ENCODE results near the gene NEU3. TPM values are rescaled to one million over a fixed set of nuclear protein-coding genes. Genes with fewer than 3 reads are reported as not detected.
A peak's percentile ranks its signal among the peaks of the same experiment; 100 is the strongest.

NEU3 gene
- total and polyA plus RNA-seq, 2 of the 4 experiments (the other 2 are of a cell fraction): 5.5 to 10.6 TPM

- Histone ChIP-seq H3K14ac (replicated peaks; ENCODE audit: low read depth, low read length) (no peak overlapping the region), H2BK20ac (ENCODE audit: low read depth, low read length) (peak overlapping the region; percentile 43; the same call in 1 of the 2 replicates), H3K4me3 (ENCODE audit: insufficient read depth, low read depth, low read length) (no peak overlapping the region), H3K27ac (ENCODE audit: insufficient read depth, low read length) (no peak overlapping the region), H3K23ac (ENCODE audit: low read depth, low read length) (no peak overlapping the region; the same call in 1 of the 2 replicates), H3K9me3 (ENCODE audit: control insufficient read depth, insufficient read depth, low read length) (no peaks in the 10 kb centered on the region), H3K4me2 (ENCODE audit: low read depth, low read length) (no peak overlapping the region), H3K36me3 (ENCODE audit: control insufficient read depth, insufficient read depth, low read length) (peaks cover 4% of the 10 kb centered on the region), H4K20me1 (ENCODE audit: insufficient read depth, low read length) (no peaks in the 10 kb centered on the region; the same call in 1 of the 2 replicates), H2BK15ac (ENCODE audit: low read depth, low read length) (peak overlapping the region; percentile 52; the same call in 1 of the 3 replicates), H3K18ac (ENCODE audit: low read depth, low read length) (no peak overlapping the region), H4K8ac (ENCODE audit: low read depth in 2 of 2, low read length in 2 of 2) (no peak overlapping the region), H4K5ac (ENCODE audit: low read depth, low read length) (no peak overlapping the region), H2BK5ac (ENCODE audit: low read depth, low read length, poor library complexity, severe bottlenecking) (no peak overlapping the region), H3K9ac (ENCODE audit: low read depth, low read length) (no peak overlapping the region), H3K79me1 (ENCODE audit: low read depth in 1 of 2, low read length in 2 of 2) (peaks cover 0 to 29% of the 10 kb centered on the region in 2 experiments; a peak in 2 of 4 replicates), H2AK5ac (ENCODE audit: low read depth, low read length) (peak overlapping the region; percentile 58; the same call in 1 of the 2 replicates), H3K4ac (ENCODE audit: low read depth, low read length) (0 out of 2 replicates have a peak overlapping the region, but pooled peaks have one; percentile 24), H3K9me1 (ENCODE audit: insufficient read depth, low read length) (peaks cover 19% of the 10 kb centered on the region), H3K27me3 (ENCODE audit: control insufficient read depth, insufficient read depth, low read length) (no peaks in the 10 kb centered on the region), H2AK9ac (replicated peaks; ENCODE audit: low read depth, low read length, poor library complexity) (no peak overlapping the region), H3K56ac (ENCODE audit: extremely low read depth, insufficient read depth, low read length) (no peak overlapping the region), H4K91ac (ENCODE audit: insufficient read depth, low read depth, low read length) (no peak overlapping the region), H3K4me1 (ENCODE audit: control insufficient read depth, insufficient read depth, low read length) (peaks cover 17% of the 10 kb centered on the region), H2AFZ (replicated peaks; ENCODE audit: low read length, poor library complexity) (no peak overlapping the region), H2BK120ac (ENCODE audit: low read depth, low read length) (no peak overlapping the region)
- ChIA-PET POLR2A (ENCODE audit: unreplicated experiment) (no interaction called here), CTCF (no interaction called here)
- TF ChIP-seq BHLHE40 (IDR thresholded peaks at IDR 0.05; ENCODE audit: low read depth, low read length) (no peak), CTCF (conservative IDR thresholded peaks at IDR 0.05; ENCODE audit: low read depth, low read length) (no peak), NFE2L2 (IDR thresholded peaks at IDR 0.05; ENCODE audit: low read depth, low read length) (no peak), POLR2A (IDR thresholded peaks at IDR 0.05; ENCODE audit: low read depth, low read length) (no peak)
- ATAC-seq (ENCODE audit: low read depth) (no peak), DNase-seq (no peak)
- dilution Hi-C loops (cut with HindIII; ENCODE audit: low sequenced_read_pairs, unreplicated experiment) (no loop called here), in situ Hi-C loops (cut with MboI; ENCODE audit: low sequenced_read_pairs) (no loop called here), intact Hi-C loops (cut with micrococcal nuclease) (no loop called here)
- no TSS peak for BruUV-seq (replicated peaks)
These were observed 47.2 kb upstream of the NEU3 start for GRCh38 chr11:74941492-74941891.
